ENCODE data around the gene TCERG1L.

DNA sequence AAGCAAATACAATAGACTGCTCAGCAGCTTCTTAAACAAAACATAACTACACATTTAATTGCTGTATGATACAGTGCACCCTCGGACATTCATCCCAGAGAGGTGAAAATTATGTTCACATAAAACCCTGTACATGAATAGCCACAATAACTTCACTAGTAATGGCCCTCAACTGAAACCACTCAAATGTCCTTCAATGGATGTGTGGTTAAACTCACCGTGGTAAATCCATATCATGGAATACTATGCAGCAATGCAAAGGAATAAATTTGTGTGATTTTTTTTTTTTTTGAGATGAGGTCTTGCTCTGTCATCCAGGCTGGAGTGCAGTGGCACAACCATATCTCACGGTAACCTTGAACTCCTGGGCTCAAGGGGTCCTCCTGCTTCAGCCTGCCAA, 252.7 kb downstream of the TCERG1L start:
- no peak for TF ChIP-seq EZH2phosphoT487 (conservative IDR thresholded peaks at IDR 0.05; ENCODE audit: low read length)
- TF ChIP-seq, protein P1, sequence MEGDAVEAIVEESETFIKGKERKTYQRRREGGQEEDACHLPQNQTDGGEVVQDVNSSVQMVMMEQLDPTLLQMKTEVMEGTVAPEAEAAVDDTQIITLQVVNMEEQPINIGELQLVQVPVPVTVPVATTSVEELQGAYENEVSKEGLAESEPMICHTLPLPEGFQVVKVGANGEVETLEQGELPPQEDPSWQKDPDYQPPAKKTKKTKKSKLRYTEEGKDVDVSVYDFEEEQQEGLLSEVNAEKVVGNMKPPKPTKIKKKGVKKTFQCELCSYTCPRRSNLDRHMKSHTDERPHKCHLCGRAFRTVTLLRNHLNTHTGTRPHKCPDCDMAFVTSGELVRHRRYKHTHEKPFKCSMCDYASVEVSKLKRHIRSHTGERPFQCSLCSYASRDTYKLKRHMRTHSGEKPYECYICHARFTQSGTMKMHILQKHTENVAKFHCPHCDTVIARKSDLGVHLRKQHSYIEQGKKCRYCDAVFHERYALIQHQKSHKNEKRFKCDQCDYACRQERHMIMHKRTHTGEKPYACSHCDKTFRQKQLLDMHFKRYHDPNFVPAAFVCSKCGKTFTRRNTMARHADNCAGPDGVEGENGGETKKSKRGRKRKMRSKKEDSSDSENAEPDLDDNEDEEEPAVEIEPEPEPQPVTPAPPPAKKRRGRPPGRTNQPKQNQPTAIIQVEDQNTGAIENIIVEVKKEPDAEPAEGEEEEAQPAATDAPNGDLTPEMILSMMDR (IDR thresholded peaks at IDR 0.05; ENCODE audit: insufficient read depth, low read length, poor library complexity, severe bottlenecking), result no peak

Measured in SU-DHL-6 (cell line).